OCI-LY7 (cell line): Measurements from ENCODE around the gene RANGRF. TPM values are rescaled to one million over a fixed set of nuclear protein-coding genes. Genes with fewer than 3 reads are reported as not detected.

Experiments
- BruUV-seq: library from RNA; stranded (reverse); fragments of 400-500 nt; replicated peaks from 2 replicates; lab custom pipeline; 2021; lab: Mats Ljungman, UMichigan
- CTCF ChIA-PET: fragments of 300-600 bp; sonication (Branson Sonifier 250); formaldehyde crosslinking; loops from one replicate; lab custom pipeline; 2022; ENCODE audit warnings: antibody characterized with exemption; ENCODE audit not compliant: unreplicated experiment; lab: Charles Lee
- POLR2A ChIA-PET: fragments of 300-600 bp; sonication (Branson Sonifier 250); formaldehyde crosslinking; loops from one replicate; lab custom pipeline; 2022; ENCODE audit warnings: antibody characterized with exemption; lab: Charles Lee
- DNase-seq: peaks from one replicate; pipeline ENCODE4 v3.0.0-alpha.2; 2015; ENCODE audit warnings: low spot score
- H2AFZ ChIP-seq: fragments of 200-600 bp; sonication (generic), shearing (Covaris generic); 2 replicates; pipeline ENCODE4 v1.6.1; 2014; ENCODE audit warnings: mild to moderate bottlenecking, antibody characterized with exemption, low read length, moderate library complexity
- H3K27ac ChIP-seq: fragments of 200-600 bp; sonication (generic); 2 replicates; pipeline ENCODE4 v1.5.1; 2014; ENCODE audit warnings: mixed run types, low read depth, mild to moderate bottlenecking, moderate library complexity, low read length, inconsistent platforms; ENCODE audit not compliant: poor library complexity, severe bottlenecking
- H3K36me3 ChIP-seq: fragments of 200-600 bp; sonication (generic); 2 replicates; pipeline ENCODE4 v1.6.1; 2014; ENCODE audit warnings: mild to moderate bottlenecking, antibody characterized with exemption, low read length, moderate library complexity, mixed read lengths; ENCODE audit not compliant: insufficient read depth
- H3K4me1 ChIP-seq: fragments of 200-600 bp; sonication (generic); 2 replicates; pipeline ENCODE4 v1.5.1; 2014; ENCODE audit warnings: mild to moderate bottlenecking, low read length; ENCODE audit not compliant: insufficient read depth, poor library complexity, severe bottlenecking
- H3K4me2 ChIP-seq: fragments of 200-600 bp; sonication (generic); 2 replicates; pipeline ENCODE4 v1.6.1; 2014; ENCODE audit warnings: mild to moderate bottlenecking, low read length
- H3K4me3 ChIP-seq: fragments of 200-600 bp; sonication (generic); 2 replicates; pipeline ENCODE4 v1.5.1; 2014; ENCODE audit warnings: mild to moderate bottlenecking, low read depth, low read length; ENCODE audit not compliant: poor library complexity, severe bottlenecking
- H3K79me2 ChIP-seq: fragments of 200-600 bp; sonication (generic); 2 replicates; pipeline ENCODE4 v1.6.1; 2016; ENCODE audit warnings: low read depth, mild to moderate bottlenecking, low read length, moderate library complexity, mixed read lengths; ENCODE audit not compliant: insufficient read depth
- H3K9me2 ChIP-seq: fragments of 200-600 bp; sonication (generic); 2 replicates; pipeline ENCODE4 v1.6.1; 2016; ENCODE audit warnings: mild to moderate bottlenecking, low read length, mixed read lengths; ENCODE audit not compliant: insufficient read depth
- H3K9me3 ChIP-seq: fragments of 200-600 bp; sonication (generic); 2 replicates; pipeline ENCODE4 v1.6.1; 2014; ENCODE audit warnings: mild to moderate bottlenecking, mixed run types, low read length, mixed read lengths
- H4K20me1 ChIP-seq: fragments of 200-600 bp; sonication (generic); 2 replicates; pipeline ENCODE4 v1.6.1; 2014; ENCODE audit warnings: mild to moderate bottlenecking, antibody characterized with exemption, low read length, moderate library complexity, mixed read lengths; ENCODE audit not compliant: insufficient read depth
- CTCF ChIP-seq: fragments of 200-600 bp; sonication (generic); conservative IDR thresholded peaks from 2 replicates; pipeline ENCODE4 v1.5.1; 2014; ENCODE audit warnings: mild to moderate bottlenecking, antibody characterized with exemption, low read length, moderate library complexity, mixed read lengths
- EZH2phosphoT487 ChIP-seq: fragments of 200-600 bp; sonication (generic); IDR thresholded peaks from 2 replicates; pipeline ENCODE4 v1.6.1; 2018; ENCODE audit warnings: low read depth, borderline replicate concordance, mild to moderate bottlenecking, mixed run types, antibody characterized with exemption, low read length, moderate library complexity, mixed read lengths
- intact Hi-C: fragments of 100-400 bp; cut with micrococcal nuclease; formaldehyde crosslinking; loops from one replicate; pipeline ENCODE4 v1.10.0; 2022; ENCODE audit not compliant: unreplicated experiment
- total RNA-seq, 2 experiments: library from RNA; depleted of rRNA in 1 of 2; stranded (reverse); fragments of >200 nt in 1 of 2; shearing (Covaris generic) in 1 of 2; gene quantifications; 2 replicates each; pipeline ENCODE4 v1.2.3, GENCODE V29; 2014 to 2022

Gene RANGRF
- total RNA-seq, 2 experiments from 2014 or later: 32.2 to 43.3 TPM

GRCh38 chr17:8268550-8269298 lies 19.7 kb upstream of the RANGRF start:
- TF ChIP-seq CTCF: no peak
- no peak for TF ChIP-seq EZH2phosphoT487
- Histone ChIP-seq H3K9me3 (no peaks in the 10 kb centered on the region), H3K4me2 (no peak overlapping the region), H3K4me3 (no peak overlapping the region), H3K9me2 (no peaks in the 10 kb centered on the region), H2AFZ (no peak overlapping the region), H3K4me1 (no peaks in the 10 kb centered on the region), H3K79me2 (no peaks in the 10 kb centered on the region), H3K27ac (no peak overlapping the region), H3K36me3 (peaks cover 77% of the 10 kb centered on the region), H4K20me1 (no peaks in the 10 kb centered on the region)
- no peak for DNase-seq
- ChIA-PET CTCF (no interaction called here), POLR2A (no interaction called here)
- intact Hi-C loops: no loop called here
- BruUV-seq: no TSS peak

DNA sequence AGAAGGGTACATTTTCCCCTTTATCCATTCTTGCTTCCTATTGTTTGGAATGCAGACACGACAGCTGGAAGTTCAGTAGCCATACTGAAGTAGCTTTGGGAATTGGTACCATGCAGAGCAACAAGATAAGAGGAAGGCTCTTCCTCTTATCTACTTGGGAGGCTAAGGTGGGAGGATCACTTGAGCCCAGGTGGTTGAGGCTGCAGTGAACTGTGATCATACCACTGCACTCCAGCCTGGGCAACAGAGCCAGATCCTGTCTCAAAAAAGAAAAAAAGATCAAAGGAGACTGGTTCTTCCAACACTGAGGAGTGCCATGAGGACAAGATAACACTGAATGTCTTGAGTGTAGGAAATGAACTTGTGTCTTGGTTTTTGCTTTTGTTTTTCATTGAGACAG lies 16.0 kb upstream of the RANGRF start:
- H4K20me1 ChIP-seq: no peaks in the 10 kb centered on the region
- ChIA-PET POLR2A (interaction anchor here (0.7 to 1.1 kb wide), 2 partner anchors 12 to 13 kb away, joined by 5 to 8 read pairs; no protein-coding TSS in a partner anchor), CTCF (no interaction called here)
- no peaks in the 10 kb centered on the region for H3K9me2 ChIP-seq
- H3K36me3 ChIP-seq: peaks cover 50% of the 10 kb centered on the region
- H3K4me1 ChIP-seq: no peaks in the 10 kb centered on the region
- intact Hi-C loops: no loop called here
- TF ChIP-seq CTCF: no peak
- TF ChIP-seq EZH2phosphoT487: no peak
- H3K27ac ChIP-seq: no peak overlapping the region
- H2AFZ ChIP-seq: no peak overlapping the region
- no TSS peak for BruUV-seq
- H3K9me3 ChIP-seq: no peaks in the 10 kb centered on the region
- H3K4me2 ChIP-seq: no peak overlapping the region
- H3K4me3 ChIP-seq: no peak overlapping the region
- H3K79me2 ChIP-seq: no peaks in the 10 kb centered on the region
- DNase-seq: no peak

GRCh38 chr17:8273884-8274444 lies 14.5 kb upstream of the RANGRF start:
- Histone ChIP-seq H3K4me2 (no peak overlapping the region), H3K4me1 (no peaks in the 10 kb centered on the region), H3K9me3 (no peaks in the 10 kb centered on the region), H3K27ac (no peak overlapping the region), H3K36me3 (peaks cover 38% of the 10 kb centered on the region), H3K9me2 (no peaks in the 10 kb centered on the region), H3K4me3 (no peak overlapping the region), H3K79me2 (no peaks in the 10 kb centered on the region), H2AFZ (no peak overlapping the region), H4K20me1 (no peaks in the 10 kb centered on the region)
- intact Hi-C loops: no loop called here
- DNase-seq: no peak
- ChIA-PET CTCF (no interaction called here), POLR2A (interaction anchor here (0.9 kb wide), 1 partner anchor 55 kb away, joined by 5 read pairs; no protein-coding TSS in a partner anchor)
- TF ChIP-seq EZH2phosphoT487 (no peak), CTCF (no peak)
- no TSS peak for BruUV-seq
